Measurements from ENCODE around the gene TRPM6. TPM values are rescaled to one million over a fixed set of nuclear protein-coding genes. Genes with fewer than 3 reads are reported as not detected.
A peak's percentile ranks its signal among the peaks of the same experiment; 100 is the strongest.

The TRPM6 gene, protein sequence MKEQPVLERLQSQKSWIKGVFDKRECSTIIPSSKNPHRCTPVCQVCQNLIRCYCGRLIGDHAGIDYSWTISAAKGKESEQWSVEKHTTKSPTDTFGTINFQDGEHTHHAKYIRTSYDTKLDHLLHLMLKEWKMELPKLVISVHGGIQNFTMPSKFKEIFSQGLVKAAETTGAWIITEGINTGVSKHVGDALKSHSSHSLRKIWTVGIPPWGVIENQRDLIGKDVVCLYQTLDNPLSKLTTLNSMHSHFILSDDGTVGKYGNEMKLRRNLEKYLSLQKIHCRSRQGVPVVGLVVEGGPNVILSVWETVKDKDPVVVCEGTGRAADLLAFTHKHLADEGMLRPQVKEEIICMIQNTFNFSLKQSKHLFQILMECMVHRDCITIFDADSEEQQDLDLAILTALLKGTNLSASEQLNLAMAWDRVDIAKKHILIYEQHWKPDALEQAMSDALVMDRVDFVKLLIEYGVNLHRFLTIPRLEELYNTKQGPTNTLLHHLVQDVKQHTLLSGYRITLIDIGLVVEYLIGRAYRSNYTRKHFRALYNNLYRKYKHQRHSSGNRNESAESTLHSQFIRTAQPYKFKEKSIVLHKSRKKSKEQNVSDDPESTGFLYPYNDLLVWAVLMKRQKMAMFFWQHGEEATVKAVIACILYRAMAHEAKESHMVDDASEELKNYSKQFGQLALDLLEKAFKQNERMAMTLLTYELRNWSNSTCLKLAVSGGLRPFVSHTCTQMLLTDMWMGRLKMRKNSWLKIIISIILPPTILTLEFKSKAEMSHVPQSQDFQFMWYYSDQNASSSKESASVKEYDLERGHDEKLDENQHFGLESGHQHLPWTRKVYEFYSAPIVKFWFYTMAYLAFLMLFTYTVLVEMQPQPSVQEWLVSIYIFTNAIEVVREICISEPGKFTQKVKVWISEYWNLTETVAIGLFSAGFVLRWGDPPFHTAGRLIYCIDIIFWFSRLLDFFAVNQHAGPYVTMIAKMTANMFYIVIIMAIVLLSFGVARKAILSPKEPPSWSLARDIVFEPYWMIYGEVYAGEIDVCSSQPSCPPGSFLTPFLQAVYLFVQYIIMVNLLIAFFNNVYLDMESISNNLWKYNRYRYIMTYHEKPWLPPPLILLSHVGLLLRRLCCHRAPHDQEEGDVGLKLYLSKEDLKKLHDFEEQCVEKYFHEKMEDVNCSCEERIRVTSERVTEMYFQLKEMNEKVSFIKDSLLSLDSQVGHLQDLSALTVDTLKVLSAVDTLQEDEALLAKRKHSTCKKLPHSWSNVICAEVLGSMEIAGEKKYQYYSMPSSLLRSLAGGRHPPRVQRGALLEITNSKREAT (N-terminal part only)
- total RNA-seq (1 to 10 TPM; 1.0 to 3.6 TPM), polyA plus RNA-seq (1 to 10 TPM in 1 of 2 donors, under 1 TPM in 1; 0.13 to 2.0 TPM)
- long read RNA-seq, donor 1, partial matches to known transcripts, result 0 of 1 reads
- long read RNA-seq, donor 1, other reads (novel, unspliced or antisense), result 1 of 1 reads
- long read RNA-seq, donor 2, partial matches to known transcripts, result 0 of 4 reads
- long read RNA-seq, donor 2, other reads (novel, unspliced or antisense), result 4 of 4 reads

DNA sequence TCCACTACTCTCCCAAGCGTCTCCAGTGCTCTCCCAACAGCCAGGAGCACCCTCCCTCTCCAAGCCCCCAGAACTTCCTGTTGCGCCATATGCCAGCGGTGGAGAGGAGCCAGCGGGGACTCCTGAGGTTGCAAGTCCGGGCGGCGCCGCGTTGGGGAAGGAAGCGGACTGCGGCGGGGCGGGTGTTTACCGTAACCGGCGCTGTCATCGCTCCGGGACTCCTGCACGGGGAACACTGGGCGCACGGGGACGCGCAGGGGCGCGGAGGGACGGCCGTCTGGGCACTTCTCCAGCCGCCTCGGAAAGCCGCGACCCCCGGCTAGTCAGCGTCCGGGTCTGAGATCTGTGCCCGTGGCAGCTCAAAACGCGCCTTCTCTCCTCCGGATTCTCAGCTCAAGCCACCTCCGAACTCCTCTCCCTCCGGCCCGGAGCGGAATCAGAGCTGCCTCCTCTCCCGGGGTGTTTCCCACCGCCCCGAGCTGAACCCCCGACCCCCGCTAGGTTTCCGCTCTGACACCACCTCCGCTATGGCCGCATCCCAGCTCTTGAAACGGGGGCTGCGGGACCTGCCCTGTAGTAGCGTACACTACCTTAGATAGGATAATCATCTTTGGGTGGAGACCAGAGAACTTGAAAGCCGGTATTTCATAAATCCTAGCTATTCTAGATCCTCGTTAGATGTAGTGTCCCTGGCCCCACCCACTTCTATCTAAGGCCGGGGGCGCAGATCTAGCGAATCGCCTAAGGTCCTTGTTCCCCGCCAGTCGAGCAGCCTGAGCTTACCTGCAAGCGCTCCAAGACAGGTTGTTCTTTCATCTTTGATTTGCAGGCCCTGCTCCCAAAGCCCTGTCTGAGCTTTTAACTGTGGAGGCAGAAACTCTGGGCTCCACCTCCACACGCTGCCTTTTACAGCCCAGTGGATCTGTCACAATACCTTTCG, at the start of gene TRPM6:
Gene TRPM6 (minus strand): TSS at position 881 of the 940 bp plus-strand sequence. CDS start 65 bp downstream, at position 816.
- H3K27me3 ChIP-seq (ENCODE audit: control insufficient read depth in 1 of 2, insufficient read depth in 2 of 2, low read length in 1 of 2), result no peaks in the 10 kb centered on the region
- no peaks in the 10 kb centered on the region for H3K4me1 ChIP-seq (ENCODE audit: control insufficient read depth in 1 of 2, insufficient read depth in 2 of 2, low read length in 2 of 2)
- peak; percentile 89 to 92 for DNase-seq
- H3K36me3 ChIP-seq (ENCODE audit: control insufficient read depth in 1 of 2, insufficient read depth in 2 of 2, low read length in 1 of 2), result no peaks in the 10 kb centered on the region
- H3K9me3 ChIP-seq (ENCODE audit: control insufficient read depth, low read length), result no peaks in the 10 kb centered on the region
- intact Hi-C loops (cut with DNase I), result no loop called here
- no peak within 1 kb of the TSS for H3K27ac ChIP-seq (ENCODE audit: low read depth in 1 of 2, low read length in 2 of 2)
- ATAC-seq (ENCODE audit: low FRiP score), result peak; percentile 91
- peak within 1 kb of the TSS in 1 of 2 donors; percentile 78 for H3K4me3 ChIP-seq (ENCODE audit: low read length in 2 of 2)
- 4 to 5% methylated on average over 61 to 64 of the region's 64 CpGs for WGBS, 2 donors

DNA sequence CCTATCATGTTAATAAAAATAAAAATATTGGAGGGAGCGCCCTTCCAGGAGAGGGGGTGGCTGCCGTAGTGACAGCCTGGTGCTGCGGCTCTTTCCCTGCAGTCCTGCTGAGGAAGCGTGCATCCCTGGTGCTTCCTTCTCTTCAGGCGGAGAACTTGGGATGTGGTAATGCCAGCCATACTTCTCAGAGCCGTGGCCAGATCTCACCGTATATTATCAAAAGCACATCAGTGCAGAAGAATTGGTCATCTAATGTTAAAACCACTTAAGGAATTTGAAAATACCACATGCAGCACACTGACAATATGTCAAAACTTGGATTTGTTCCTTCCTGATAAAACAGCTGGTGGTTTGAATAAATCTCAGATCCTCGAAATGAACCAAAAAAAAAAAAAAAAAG, 47.3 kb upstream of the TRPM6 start:
- 62 to 66% methylated on average over 8 of the region's 8 CpGs for WGBS, 2 donors
- Histone ChIP-seq H3K4me1 (ENCODE audit: control insufficient read depth in 1 of 2, insufficient read depth in 2 of 2, low read length in 2 of 2) (no peaks in the 10 kb centered on the region), H3K9me3 (ENCODE audit: control insufficient read depth, low read length) (no peaks in the 10 kb centered on the region), H3K27ac (ENCODE audit: low read depth in 1 of 2, low read length in 2 of 2) (no peak overlapping the region), H3K27me3 (ENCODE audit: control insufficient read depth in 1 of 2, insufficient read depth in 2 of 2, low read length in 1 of 2) (no peaks in the 10 kb centered on the region), H3K36me3 (ENCODE audit: control insufficient read depth in 1 of 2, insufficient read depth in 2 of 2, low read length in 1 of 2) (no peaks in the 10 kb centered on the region), H3K4me3 (ENCODE audit: low read length in 2 of 2) (no peak overlapping the region)
- ATAC-seq (ENCODE audit: low FRiP score) (no peak), DNase-seq (no peak)
- intact Hi-C loops (cut with DNase I), result no loop called here

DNA sequence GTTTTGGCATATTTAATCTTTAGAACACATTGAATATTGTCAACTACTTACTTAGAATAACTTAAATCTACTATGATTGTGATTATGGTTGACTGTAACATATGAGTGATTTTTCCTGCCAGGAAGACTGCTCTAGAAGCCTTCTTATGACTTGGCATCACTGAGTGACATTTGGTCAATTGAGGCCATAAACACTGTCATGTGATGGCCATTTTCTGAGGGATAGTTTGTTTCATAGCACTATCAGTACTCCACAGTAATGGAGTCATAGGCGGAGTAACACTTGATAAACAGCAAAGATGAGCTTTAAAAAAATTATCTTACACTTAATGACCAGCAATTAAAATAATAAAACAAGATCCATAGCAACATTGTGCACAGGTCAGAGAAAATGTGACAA, 34.0 kb upstream of the TRPM6 start:
- ATAC-seq (ENCODE audit: low FRiP score) (no peak), DNase-seq (no peak)
- Histone ChIP-seq H3K27me3 (ENCODE audit: control insufficient read depth in 1 of 2, insufficient read depth in 2 of 2, low read length in 1 of 2) (no peaks in the 10 kb centered on the region), H3K27ac (ENCODE audit: low read depth in 1 of 2, low read length in 2 of 2) (no peak overlapping the region), H3K4me1 (ENCODE audit: control insufficient read depth in 1 of 2, insufficient read depth in 2 of 2, low read length in 2 of 2) (no peaks in the 10 kb centered on the region), H3K4me3 (ENCODE audit: low read length in 2 of 2) (no peak overlapping the region), H3K9me3 (ENCODE audit: control insufficient read depth, low read length) (no peaks in the 10 kb centered on the region), H3K36me3 (ENCODE audit: control insufficient read depth in 1 of 2, insufficient read depth in 2 of 2, low read length in 1 of 2) (no peaks in the 10 kb centered on the region)
- intact Hi-C loops (cut with DNase I), result no loop called here
- WGBS, 2 donors, result 94 to 98% methylated on average over 1 of the region's 1 CpG

DNA sequence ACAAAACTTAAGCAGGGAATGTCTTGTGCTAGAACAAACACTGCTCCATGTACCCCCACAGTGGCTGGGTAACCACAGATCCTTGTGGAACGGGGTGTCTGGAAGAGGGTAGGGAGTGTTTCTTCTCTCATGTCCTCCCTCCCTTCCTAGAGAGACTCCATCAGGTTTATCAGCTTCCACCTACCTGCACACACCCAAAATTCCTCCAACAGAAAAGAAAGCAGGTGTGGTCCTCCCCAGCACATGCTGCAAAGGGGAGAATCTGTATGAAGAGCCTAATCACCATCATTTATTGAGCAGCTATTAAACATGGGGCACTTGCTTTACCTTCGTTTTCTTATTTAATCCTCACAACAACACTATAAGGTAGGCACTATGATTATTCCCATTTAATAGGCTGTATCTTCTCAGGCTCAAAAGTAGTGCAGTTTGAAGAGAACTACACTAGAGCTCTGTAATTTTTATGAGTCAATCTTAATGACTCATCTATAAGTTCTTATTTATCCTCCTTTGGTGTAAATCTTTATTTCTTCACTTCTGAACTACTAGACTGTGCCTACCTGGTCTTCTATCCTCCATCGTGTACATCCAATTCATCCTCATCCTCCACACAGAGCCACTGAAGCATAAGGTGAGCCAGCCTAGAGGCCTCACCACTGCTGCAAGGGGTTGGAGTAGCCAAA, 33.4 kb upstream of the TRPM6 start:
- Histone ChIP-seq H3K27me3 (ENCODE audit: control insufficient read depth in 1 of 2, insufficient read depth in 2 of 2, low read length in 1 of 2) (no peaks in the 10 kb centered on the region), H3K9me3 (ENCODE audit: control insufficient read depth, low read length) (no peaks in the 10 kb centered on the region), H3K4me1 (ENCODE audit: control insufficient read depth in 1 of 2, insufficient read depth in 2 of 2, low read length in 2 of 2) (no peaks in the 10 kb centered on the region), H3K27ac (ENCODE audit: low read depth in 1 of 2, low read length in 2 of 2) (no peak overlapping the region), H3K4me3 (ENCODE audit: low read length in 2 of 2) (no peak overlapping the region), H3K36me3 (ENCODE audit: control insufficient read depth in 1 of 2, insufficient read depth in 2 of 2, low read length in 1 of 2) (no peaks in the 10 kb centered on the region)
- DNase-seq (no peak), ATAC-seq (ENCODE audit: low FRiP score) (no peak)
- WGBS, 2 donors, result 71 to 80% methylated on average over 3 of the region's 3 CpGs
- intact Hi-C loops (cut with DNase I), result no loop called here

DNA sequence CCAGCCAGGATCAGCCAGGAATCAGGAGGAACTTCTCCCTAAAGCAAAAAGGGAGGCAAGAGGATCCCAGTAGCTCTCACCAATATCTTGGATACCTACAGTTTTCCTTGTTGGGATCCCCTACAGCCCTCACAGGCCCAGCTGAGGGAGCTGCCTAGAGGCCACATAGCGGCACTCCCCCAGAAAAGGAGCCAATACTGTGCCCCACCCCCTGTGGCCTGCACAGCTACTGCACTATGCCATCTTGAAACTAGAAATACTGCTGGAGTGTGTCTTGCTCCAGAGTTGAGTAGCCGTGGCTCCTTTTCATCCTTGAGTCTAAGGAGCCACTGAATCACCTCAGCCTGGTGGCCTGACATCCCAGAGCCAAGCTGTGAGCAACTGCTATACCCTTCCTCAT, 22.3 kb upstream of the TRPM6 start:
- H3K4me1 ChIP-seq (ENCODE audit: control insufficient read depth in 1 of 2, insufficient read depth in 2 of 2, low read length in 2 of 2), result no peaks in the 10 kb centered on the region
- WGBS, 2 donors, result 81 to 86% methylated on average over 2 of the region's 2 CpGs
- intact Hi-C loops (cut with DNase I), result no loop called here
- no peaks in the 10 kb centered on the region for H3K27me3 ChIP-seq (ENCODE audit: control insufficient read depth in 1 of 2, insufficient read depth in 2 of 2, low read length in 1 of 2)
- H3K36me3 ChIP-seq (ENCODE audit: control insufficient read depth in 1 of 2, insufficient read depth in 2 of 2, low read length in 1 of 2), result no peaks in the 10 kb centered on the region
- ATAC-seq (ENCODE audit: low FRiP score), result no peak
- H3K27ac ChIP-seq (ENCODE audit: low read depth in 1 of 2, low read length in 2 of 2), result no peak overlapping the region
- no peak for DNase-seq
- no peak overlapping the region for H3K4me3 ChIP-seq (ENCODE audit: low read length in 2 of 2)
- H3K9me3 ChIP-seq (ENCODE audit: control insufficient read depth, low read length), result peaks cover 2% of the 10 kb centered on the region

DNA sequence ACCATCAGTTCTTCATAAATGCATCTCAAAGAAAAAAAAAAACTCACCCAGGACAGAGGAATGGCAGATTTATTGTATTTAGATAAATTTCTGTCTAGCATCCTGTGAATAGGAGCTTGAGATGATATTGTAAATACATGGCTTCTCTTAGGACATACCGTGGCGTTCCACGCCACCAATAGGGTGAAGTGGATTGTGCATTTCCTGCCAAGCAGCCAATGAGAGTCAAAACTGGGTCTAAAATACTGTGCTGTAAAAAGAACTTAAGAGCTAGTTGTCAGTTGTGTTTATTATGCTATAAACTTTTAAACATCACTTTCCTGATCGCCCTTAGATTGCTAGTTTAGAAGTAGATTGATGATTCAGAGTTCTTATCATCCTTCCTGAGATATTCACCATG, 20.9 kb upstream of the TRPM6 start:
- Histone ChIP-seq H3K4me1 (ENCODE audit: control insufficient read depth in 1 of 2, insufficient read depth in 2 of 2, low read length in 2 of 2) (no peaks in the 10 kb centered on the region), H3K27ac (ENCODE audit: low read depth in 1 of 2, low read length in 2 of 2) (no peak overlapping the region), H3K4me3 (ENCODE audit: low read length in 2 of 2) (no peak overlapping the region), H3K9me3 (ENCODE audit: control insufficient read depth, low read length) (peaks cover 2% of the 10 kb centered on the region), H3K27me3 (ENCODE audit: control insufficient read depth in 1 of 2, insufficient read depth in 2 of 2, low read length in 1 of 2) (no peaks in the 10 kb centered on the region), H3K36me3 (ENCODE audit: control insufficient read depth in 1 of 2, insufficient read depth in 2 of 2, low read length in 1 of 2) (no peaks in the 10 kb centered on the region)
- DNase-seq, result no peak
- 64 to 82% methylated on average over 4 of the region's 4 CpGs for WGBS, 2 donors
- intact Hi-C loops (cut with DNase I), result no loop called here
- no peak for ATAC-seq (ENCODE audit: low FRiP score)

DNA sequence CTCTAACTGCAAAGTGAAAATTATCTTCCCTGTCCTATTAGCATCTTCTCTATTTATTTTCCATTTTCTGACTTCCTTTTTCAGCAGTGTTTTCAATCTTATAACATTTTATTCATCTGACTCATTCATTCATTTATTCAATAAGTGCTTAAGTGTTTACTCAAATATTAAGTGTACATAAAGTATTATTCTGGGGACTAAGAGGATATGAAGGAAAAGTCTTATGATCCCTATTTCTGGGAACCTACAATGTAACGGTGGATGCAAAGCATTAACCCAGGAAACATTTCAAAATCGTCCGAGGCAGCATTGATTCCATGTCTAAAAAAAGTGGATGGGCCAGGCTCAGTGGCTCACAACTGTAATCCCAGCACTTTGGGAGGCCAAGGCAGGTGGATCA, 19.4 kb upstream of the TRPM6 start:
- H3K9me3 ChIP-seq (ENCODE audit: control insufficient read depth, low read length), result no peaks in the 10 kb centered on the region
- intact Hi-C loops (cut with DNase I), result no loop called here
- no peaks in the 10 kb centered on the region for H3K4me1 ChIP-seq (ENCODE audit: control insufficient read depth in 1 of 2, insufficient read depth in 2 of 2, low read length in 2 of 2)
- no peaks in the 10 kb centered on the region for H3K36me3 ChIP-seq (ENCODE audit: control insufficient read depth in 1 of 2, insufficient read depth in 2 of 2, low read length in 1 of 2)
- ATAC-seq (ENCODE audit: low FRiP score), result no peak
- H3K27ac ChIP-seq (ENCODE audit: low read depth in 1 of 2, low read length in 2 of 2), result no peak overlapping the region
- no peak for DNase-seq
- H3K27me3 ChIP-seq (ENCODE audit: control insufficient read depth in 1 of 2, insufficient read depth in 2 of 2, low read length in 1 of 2), result no peaks in the 10 kb centered on the region
- WGBS, 2 donors, result 81 to 90% methylated on average over 3 of the region's 3 CpGs
- H3K4me3 ChIP-seq (ENCODE audit: low read length in 2 of 2), result no peak overlapping the region
